ENCODE measurements around the gene ZNF821. TPM values are rescaled to one million over a fixed set of nuclear protein-coding genes. Genes with fewer than 3 reads are reported as not detected.

The ZNF821 gene
- total RNA-seq: 4.1 and 6.8 TPM in 2 replicates

GRCh38 chr16:71883849-71884638 is at the start of gene ZNF821:
Gene ZNF821, minus strand, starts transcription at chr16:71884182. Its CDS starts 4,236 bp downstream, at chr16:71879946.

GRCh38 chr16:71894921-71895678 is 11.1 kb upstream of the ZNF821 start, which contains the start of gene IST1:
Gene IST1, plus strand, starts transcription at chr16:71895531. Its CDS starts 20,110 bp downstream, at chr16:71915641.

DNA sequence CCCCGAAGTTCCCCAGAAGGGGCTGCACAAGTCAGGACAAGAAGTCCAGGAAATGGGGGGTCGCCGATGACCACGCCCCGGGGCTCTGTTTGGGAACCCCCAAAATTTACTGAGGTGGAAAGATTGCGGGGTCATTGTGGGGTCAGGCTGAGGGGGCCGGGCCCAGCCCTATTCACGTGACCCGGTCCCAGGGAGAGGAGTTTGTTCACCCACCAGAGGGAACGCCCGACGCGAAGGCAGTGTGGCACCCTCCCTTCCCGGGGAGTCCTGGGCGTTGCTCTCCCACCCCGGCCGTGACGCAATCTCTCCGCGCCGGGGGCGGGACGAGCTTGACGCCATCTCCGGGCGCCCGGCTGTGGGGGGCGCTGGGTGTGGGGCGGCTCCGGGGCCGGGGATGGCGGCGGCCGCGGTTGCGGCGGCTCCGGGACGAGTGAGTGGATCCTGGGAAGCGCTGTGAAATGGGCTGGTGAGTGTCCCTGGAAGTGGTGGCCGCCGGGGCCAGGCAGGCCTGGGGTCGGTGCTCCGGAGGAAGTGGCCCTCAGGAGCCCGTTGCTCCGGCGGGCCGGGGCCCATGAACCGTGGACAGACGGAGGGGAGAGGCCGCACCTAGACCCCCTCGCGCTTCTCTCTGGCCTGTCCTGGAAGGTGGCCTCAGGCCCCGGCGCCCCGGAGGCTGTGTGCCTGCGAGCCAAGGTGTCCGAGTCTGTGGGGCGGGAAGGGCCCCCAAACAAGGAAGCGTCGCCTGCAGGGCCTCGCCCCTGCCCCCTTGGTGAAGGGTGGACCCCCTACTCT is 38.1 kb downstream of the ZNF821 start, which contains the start of gene ATXN1L:
TSS of gene ATXN1L (plus strand) at position 338 of the 792 bp plus-strand sequence. CDS start 3,765 bp downstream, outside the sequence.

Other genes with a start within 250 kb of the ZNF821 start
- gene PHLPP2, start 159.5 kb downstream of the ZNF821 start, total RNA-seq: 6.5 and 14.9 TPM in 2 replicates
- gene AP1G1, start 75.3 kb downstream of the ZNF821 start, total RNA-seq: 70.7 and 93.5 TPM in 2 replicates
- 9.8 and 14.3 TPM in 2 replicates for gene ATXN1L, start 38.2 kb downstream of the ZNF821 start, total RNA-seq
- gene IST1, start 11.3 kb upstream of the ZNF821 start, total RNA-seq: 174 and 206 TPM in 2 replicates
- not detected in 2 replicates for gene PKD1L3, start 116.2 kb upstream of the ZNF821 start, total RNA-seq
- 2.7 and 5.3 TPM in 2 replicates for gene DHODH, start 124.6 kb upstream of the ZNF821 start, total RNA-seq
- not detected in 2 replicates for gene HP, start 170.3 kb upstream of the ZNF821 start, total RNA-seq
- gene HPR, start 179.0 kb upstream of the ZNF821 start, total RNA-seq: not detected in 2 replicates
- 7.1 and 7.5 TPM in 2 replicates for gene TXNL4B, start 209.4 kb upstream of the ZNF821 start, total RNA-seq
- 72.8 and 97.7 TPM in 2 replicates for gene DHX38, start 209.7 kb upstream of the ZNF821 start, total RNA-seq